COLO829 (cell line): Measurements from ENCODE around the gene MAML2.
A peak's percentile ranks its signal among the peaks of the same experiment; 100 is the strongest.

Source experiments
- DNase-seq: peaks from one replicate; pipeline ENCODE4 v3.0.0; 2012; ENCODE audit warnings: low spot score

MAML2 gene

GRCh38 chr11:96036863-96037262 lies 306.1 kb downstream of the MAML2 start:
- DNase-seq = no peak

- DNase-seq = no peak
These were observed 307.3 kb downstream of the MAML2 start for GRCh38 chr11:96035740-96036078.

GRCh38 chr11:96035031-96035739 lies 307.8 kb downstream of the MAML2 start:
- DNase-seq = no peak

GRCh38 chr11:96033599-96033998 lies 309.4 kb downstream of the MAML2 start:
- no peak for DNase-seq

GRCh38 chr11:96033095-96033494 lies 309.9 kb downstream of the MAML2 start:
- no peak for DNase-seq

GRCh38 chr11:96028746-96029145 lies 314.2 kb downstream of the MAML2 start:
- no peak for DNase-seq

- no peak for DNase-seq
These were observed 316.0 kb downstream of the MAML2 start for GRCh38 chr11:96027021-96027420.

GRCh38 chr11:96026310-96026709 lies 316.7 kb downstream of the MAML2 start:
- no peak for DNase-seq

GRCh38 chr11:96024666-96025065 lies 318.3 kb downstream of the MAML2 start:
- DNase-seq = no peak

GRCh38 chr11:96023275-96023674 lies 319.7 kb downstream of the MAML2 start:
- DNase-seq = no peak

- DNase-seq = no peak
These were observed 320.9 kb downstream of the MAML2 start for GRCh38 chr11:96021901-96022650.

GRCh38 chr11:96019810-96020747 lies 322.9 kb downstream of the MAML2 start:
- DNase-seq = no peak

- no peak for DNase-seq
These were observed 323.7 kb downstream of the MAML2 start for GRCh38 chr11:96019281-96019680.

GRCh38 chr11:96017856-96018255 lies 325.1 kb downstream of the MAML2 start:
- no peak for DNase-seq

- DNase-seq = no peak
These were observed 326.0 kb downstream of the MAML2 start for GRCh38 chr11:96016978-96017502.

GRCh38 chr11:96015906-96016565 lies 327.0 kb downstream of the MAML2 start:
- no peak for DNase-seq

- DNase-seq = peak; percentile 51
These were observed 328.8 kb downstream of the MAML2 start for GRCh38 chr11:96014217-96014616.

GRCh38 chr11:96013461-96014213 lies 329.4 kb downstream of the MAML2 start:
- DNase-seq = no peak

GRCh38 chr11:96012086-96012824 lies 330.7 kb downstream of the MAML2 start:
- DNase-seq = peak; percentile 97

- no peak for DNase-seq
These were observed 332.3 kb downstream of the MAML2 start for GRCh38 chr11:96010683-96011082.
